HG02798 (cell line): ENCODE results near the gene ZNF709.
"Not testable (repeated sequence)": the region's sequence is repeated elsewhere in the genome, so short reads cannot be mapped to it uniquely, and the experiment has no call there.

Experiments used
- ATAC-seq: cut with Tn5 transposase; IDR thresholded peaks from one replicate; pipeline ENCODE4 v1.9.1; 2021; ENCODE audit warnings: mild to moderate bottlenecking; ENCODE audit not compliant: unreplicated experiment, poor library complexity

The ZNF709 gene

GRCh38 chr19:12464139-12464538, 20.5 kb downstream of the ZNF709 start:
- ATAC-seq: not testable (repeated sequence)

GRCh38 chr19:12453495-12453894, 31.1 kb downstream of the ZNF709 start:
- ATAC-seq: no peak

GRCh38 chr19:12450844-12451243, 33.8 kb downstream of the ZNF709 start:
- no peak for ATAC-seq

- ATAC-seq: no peak
Observed at GRCh38 chr19:12448808-12449207, 35.8 kb downstream of the ZNF709 start.

- ATAC-seq: peak; percentile 98
Observed at GRCh38 chr19:12440541-12441316, 43.9 kb downstream of the ZNF709 start, which contains the start of gene ZNF443. Gene ZNF443 (minus strand): TSS chr19:12441021. CDS start chr19:12440914, 107 bp downstream.

GRCh38 chr19:12439686-12440540, 44.7 kb downstream of the ZNF709 start:
- ATAC-seq: not testable (repeated sequence)

GRCh38 chr19:12430726-12431299, 53.8 kb downstream of the ZNF709 start:
- not testable (repeated sequence) for ATAC-seq

- no peak for ATAC-seq
Observed at GRCh38 chr19:12425888-12426274, 58.7 kb downstream of the ZNF709 start.

- no peak for ATAC-seq
Observed at GRCh38 chr19:12425236-12425887, 59.3 kb downstream of the ZNF709 start.

- not testable (repeated sequence) for ATAC-seq
Observed at GRCh38 chr19:12417273-12417672, 67.3 kb downstream of the ZNF709 start.

GRCh38 chr19:12411893-12412292, 72.7 kb downstream of the ZNF709 start:
- no peak for ATAC-seq
